Type B pancreatic cell (in vitro differentiated cells): ENCODE measurements around the gene CCDC102B. TPM values are rescaled to one million over a fixed set of nuclear protein-coding genes. Genes with fewer than 3 reads are reported as not detected.

Experiments used
- DNase-seq: peaks from one replicate; pipeline ENCODE4 v3.0.0; 2021; ENCODE audit warnings: mixed read lengths; ENCODE audit not compliant: unreplicated experiment; ENCODE audit errors: extremely low spot score
- H3K27ac Mint-ChIP-seq: 2 replicates; pipeline ENCODE4 v1.8.0; 2021; ENCODE audit warnings: mild to moderate bottlenecking, mixed read lengths
- H3K27me3 Mint-ChIP-seq: 2 replicates; pipeline ENCODE4 v1.8.0; 2021; ENCODE audit warnings: mixed read lengths
- H3K36me3 Mint-ChIP-seq: 2 replicates; pipeline ENCODE4 v1.8.0; 2021; ENCODE audit warnings: mixed read lengths
- H3K4me1 Mint-ChIP-seq: one replicate; pipeline ENCODE4 v1.8.0; 2021; ENCODE audit warnings: mixed read lengths; ENCODE audit not compliant: unreplicated experiment
- H3K4me3 Mint-ChIP-seq: 2 replicates; pipeline ENCODE4 v1.8.0; 2021; ENCODE audit warnings: mild to moderate bottlenecking, mixed read lengths
- H3K9me3 Mint-ChIP-seq: 2 replicates; pipeline ENCODE4 v1.8.0; 2021; ENCODE audit warnings: mixed read lengths
- total RNA-seq: library from RNA; stranded (reverse); gene quantifications from 2 replicates; pipeline ENCODE4 v1.2.1, GENCODE V29; 2021; ENCODE audit warnings: low replicate concordance
- TF ChIP-seq, protein P1 (sequence below): fragments of 200-600 bp; sonication (generic); conservative IDR thresholded peaks from 2 replicates; pipeline ENCODE4 v1.5.0; 2021; ENCODE audit warnings: antibody characterized with exemption, mild to moderate bottlenecking

Gene CCDC102B
- total RNA-seq, 1 donor from 2014 or later = 3.4 TPM

DNA sequence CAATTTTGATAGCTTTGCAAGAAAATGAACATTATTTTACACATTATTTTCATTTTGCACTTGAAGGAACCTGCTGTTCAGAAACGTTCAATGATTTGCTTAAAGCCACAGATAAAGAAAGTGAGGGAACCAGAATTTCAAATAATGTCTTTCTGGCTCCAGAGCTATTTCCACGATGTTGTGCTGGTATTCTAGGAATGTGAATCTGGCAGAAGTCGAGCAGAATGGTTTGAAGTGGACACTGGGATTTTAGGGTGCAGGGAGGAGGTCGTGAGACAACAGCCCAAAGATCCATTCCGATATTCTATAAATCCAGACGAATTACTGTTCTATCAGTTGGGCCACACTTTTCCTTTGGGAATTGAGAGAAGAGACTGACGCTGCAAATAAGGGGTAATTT lies 2.2 kb downstream of the CCDC102B start:
- Mint-ChIP-seq H3K4me1 (no peaks in the 10 kb centered on the region), H3K27me3 (no peaks in the 10 kb centered on the region), H3K4me3 (no peak overlapping the region), H3K9me3 (no peaks in the 10 kb centered on the region), H3K36me3 (no peaks in the 10 kb centered on the region), H3K27ac (no peak overlapping the region)
- TF ChIP-seq, protein P1, sequence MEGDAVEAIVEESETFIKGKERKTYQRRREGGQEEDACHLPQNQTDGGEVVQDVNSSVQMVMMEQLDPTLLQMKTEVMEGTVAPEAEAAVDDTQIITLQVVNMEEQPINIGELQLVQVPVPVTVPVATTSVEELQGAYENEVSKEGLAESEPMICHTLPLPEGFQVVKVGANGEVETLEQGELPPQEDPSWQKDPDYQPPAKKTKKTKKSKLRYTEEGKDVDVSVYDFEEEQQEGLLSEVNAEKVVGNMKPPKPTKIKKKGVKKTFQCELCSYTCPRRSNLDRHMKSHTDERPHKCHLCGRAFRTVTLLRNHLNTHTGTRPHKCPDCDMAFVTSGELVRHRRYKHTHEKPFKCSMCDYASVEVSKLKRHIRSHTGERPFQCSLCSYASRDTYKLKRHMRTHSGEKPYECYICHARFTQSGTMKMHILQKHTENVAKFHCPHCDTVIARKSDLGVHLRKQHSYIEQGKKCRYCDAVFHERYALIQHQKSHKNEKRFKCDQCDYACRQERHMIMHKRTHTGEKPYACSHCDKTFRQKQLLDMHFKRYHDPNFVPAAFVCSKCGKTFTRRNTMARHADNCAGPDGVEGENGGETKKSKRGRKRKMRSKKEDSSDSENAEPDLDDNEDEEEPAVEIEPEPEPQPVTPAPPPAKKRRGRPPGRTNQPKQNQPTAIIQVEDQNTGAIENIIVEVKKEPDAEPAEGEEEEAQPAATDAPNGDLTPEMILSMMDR = no peak
- DNase-seq = no peak

DNA sequence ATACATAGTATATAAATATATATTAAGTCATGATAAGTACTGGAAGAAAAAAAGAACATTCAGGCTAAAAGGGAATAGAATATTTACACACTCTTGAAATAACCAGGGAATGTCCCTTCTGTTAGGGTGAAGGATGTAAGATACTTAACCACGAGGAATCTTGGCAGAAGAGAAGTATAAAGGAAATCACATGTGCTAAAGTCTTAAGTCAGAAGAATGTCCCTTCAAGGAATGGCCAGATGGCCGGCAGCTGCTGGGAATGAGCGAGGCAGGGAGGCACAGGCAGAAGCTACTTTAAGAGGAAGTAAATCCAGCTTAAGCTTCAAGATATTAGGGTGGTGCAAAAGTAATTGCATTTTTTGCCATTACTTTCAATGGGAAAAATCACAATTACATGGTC lies 5.5 kb downstream of the CCDC102B start:
- no peak overlapping the region for H3K4me3 Mint-ChIP-seq
- DNase-seq = no peak
- H3K27me3 Mint-ChIP-seq = no peaks in the 10 kb centered on the region
- no peaks in the 10 kb centered on the region for H3K36me3 Mint-ChIP-seq
- H3K9me3 Mint-ChIP-seq = no peaks in the 10 kb centered on the region
- no peaks in the 10 kb centered on the region for H3K4me1 Mint-ChIP-seq
- H3K27ac Mint-ChIP-seq = no peak overlapping the region
- TF ChIP-seq, protein P1 = no peak

DNA sequence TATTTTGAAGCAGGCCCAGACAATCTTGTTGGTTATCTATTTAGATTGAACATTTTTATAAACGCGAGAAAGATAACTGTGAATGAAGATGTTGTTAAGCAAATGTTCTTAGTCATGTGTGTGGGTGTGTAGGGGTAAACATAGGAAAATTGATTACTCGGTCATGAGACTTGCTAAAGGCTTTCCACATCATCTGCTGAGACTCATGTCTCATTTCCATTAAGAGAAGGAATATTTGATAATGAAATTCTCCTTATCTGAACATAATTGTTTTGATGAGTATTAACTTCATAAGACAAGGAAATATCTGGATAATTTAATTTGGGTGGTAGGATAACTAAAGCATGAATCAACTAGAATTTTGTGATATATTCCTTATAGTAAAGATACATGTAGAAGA lies 19.7 kb downstream of the CCDC102B start:
- no peaks in the 10 kb centered on the region for H3K36me3 Mint-ChIP-seq
- DNase-seq = no peak
- H3K9me3 Mint-ChIP-seq = no peaks in the 10 kb centered on the region
- H3K4me1 Mint-ChIP-seq = no peaks in the 10 kb centered on the region
- no peak overlapping the region for H3K27ac Mint-ChIP-seq
- H3K27me3 Mint-ChIP-seq = no peaks in the 10 kb centered on the region
- H3K4me3 Mint-ChIP-seq = no peak overlapping the region
- TF ChIP-seq, protein P1 = no peak

DNA sequence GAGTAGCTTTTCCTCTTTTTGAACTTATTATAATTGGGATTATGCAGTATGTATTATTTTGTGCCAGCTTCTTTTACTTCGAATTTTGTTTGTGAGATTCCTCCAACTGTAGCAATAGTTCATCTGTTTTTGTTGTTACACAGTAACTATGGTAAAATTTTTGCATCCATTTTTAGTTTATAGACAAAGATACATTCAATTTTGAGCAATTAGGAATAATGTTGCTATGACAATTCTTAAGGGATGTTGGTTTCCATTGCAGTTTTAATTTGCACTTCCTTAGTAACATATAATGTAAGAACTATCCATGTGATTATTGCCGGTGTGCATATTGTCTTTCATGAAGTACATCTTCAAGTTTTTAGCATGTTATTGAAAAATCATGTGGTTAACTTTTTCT lies 20.7 kb downstream of the CCDC102B start:
- TF ChIP-seq, protein P1 = no peak
- Mint-ChIP-seq H3K27me3 (no peaks in the 10 kb centered on the region), H3K9me3 (no peaks in the 10 kb centered on the region), H3K36me3 (no peaks in the 10 kb centered on the region), H3K4me3 (no peak overlapping the region), H3K27ac (no peak overlapping the region), H3K4me1 (no peaks in the 10 kb centered on the region)
- no peak for DNase-seq

DNA sequence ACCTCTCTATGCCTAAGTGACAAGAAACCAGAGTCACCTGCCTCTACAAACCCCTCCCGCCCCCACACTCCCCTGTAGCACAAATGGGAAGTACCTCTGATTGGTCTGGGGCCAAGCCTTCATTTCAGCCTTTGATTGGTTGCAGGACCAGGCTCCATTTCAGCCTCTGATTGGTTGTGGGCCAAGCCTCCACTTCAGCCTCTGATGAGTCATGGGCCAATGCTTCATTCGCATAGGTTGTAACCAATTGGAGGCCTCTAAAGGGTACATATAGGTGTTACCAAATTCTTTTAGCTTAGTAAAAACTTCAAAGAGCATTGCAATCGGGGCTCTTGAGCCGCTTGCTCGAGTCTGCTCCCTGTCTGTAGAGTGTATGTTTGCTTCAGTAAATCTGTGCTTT lies 25.0 kb downstream of the CCDC102B start:
- TF ChIP-seq, protein P1 = no peak
- Mint-ChIP-seq H3K4me1 (no peaks in the 10 kb centered on the region), H3K36me3 (no peaks in the 10 kb centered on the region), H3K27ac (no peak overlapping the region), H3K27me3 (no peaks in the 10 kb centered on the region), H3K4me3 (no peak overlapping the region), H3K9me3 (no peaks in the 10 kb centered on the region)
- no peak for DNase-seq

DNA sequence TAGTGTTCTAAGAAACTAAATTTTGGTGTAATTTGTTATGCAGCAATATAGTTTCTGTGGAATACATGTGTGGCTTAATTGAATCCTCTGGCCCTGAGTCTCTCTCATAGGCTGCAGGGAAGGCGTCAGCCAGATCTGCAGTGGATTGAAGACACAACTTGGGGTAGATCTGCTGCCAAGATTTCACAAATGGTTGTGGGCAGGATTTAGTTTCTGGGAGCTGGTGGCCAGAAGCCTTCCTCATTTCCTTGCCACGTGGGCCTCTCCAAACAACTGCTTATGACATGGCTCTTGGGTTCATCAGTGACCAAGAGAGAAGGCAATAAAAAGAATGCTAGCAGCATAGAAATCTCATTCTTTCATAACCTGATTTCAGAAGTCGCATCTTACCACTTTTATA lies 28.2 kb downstream of the CCDC102B start:
- Mint-ChIP-seq H3K27me3 (no peaks in the 10 kb centered on the region), H3K27ac (no peak overlapping the region), H3K4me1 (no peaks in the 10 kb centered on the region), H3K4me3 (no peak overlapping the region), H3K9me3 (no peaks in the 10 kb centered on the region), H3K36me3 (no peaks in the 10 kb centered on the region)
- DNase-seq = no peak
- TF ChIP-seq, protein P1 = no peak
